ENCODE results near the gene TP73.

The TP73 gene

GRCh38 chr1:3649342-3650247 lies 2.7 kb upstream of the TP73 start, which contains the start of gene WRAP73:
TSS of gene WRAP73 (minus strand) at chr1:3650103. CDS start at chr1:3649999, 104 bp downstream.
- TF ChIP-seq CTCF (conservative IDR thresholded peaks at IDR 0.05; ENCODE audit: low read depth, low read length), result no peak
- DNase-seq (ENCODE audit: low read depth), result peak; percentile 93
- peak within 1 kb of the TSS; percentile 83 for H3K4me3 ChIP-seq (ENCODE audit: low read depth, low read length)

DNA sequence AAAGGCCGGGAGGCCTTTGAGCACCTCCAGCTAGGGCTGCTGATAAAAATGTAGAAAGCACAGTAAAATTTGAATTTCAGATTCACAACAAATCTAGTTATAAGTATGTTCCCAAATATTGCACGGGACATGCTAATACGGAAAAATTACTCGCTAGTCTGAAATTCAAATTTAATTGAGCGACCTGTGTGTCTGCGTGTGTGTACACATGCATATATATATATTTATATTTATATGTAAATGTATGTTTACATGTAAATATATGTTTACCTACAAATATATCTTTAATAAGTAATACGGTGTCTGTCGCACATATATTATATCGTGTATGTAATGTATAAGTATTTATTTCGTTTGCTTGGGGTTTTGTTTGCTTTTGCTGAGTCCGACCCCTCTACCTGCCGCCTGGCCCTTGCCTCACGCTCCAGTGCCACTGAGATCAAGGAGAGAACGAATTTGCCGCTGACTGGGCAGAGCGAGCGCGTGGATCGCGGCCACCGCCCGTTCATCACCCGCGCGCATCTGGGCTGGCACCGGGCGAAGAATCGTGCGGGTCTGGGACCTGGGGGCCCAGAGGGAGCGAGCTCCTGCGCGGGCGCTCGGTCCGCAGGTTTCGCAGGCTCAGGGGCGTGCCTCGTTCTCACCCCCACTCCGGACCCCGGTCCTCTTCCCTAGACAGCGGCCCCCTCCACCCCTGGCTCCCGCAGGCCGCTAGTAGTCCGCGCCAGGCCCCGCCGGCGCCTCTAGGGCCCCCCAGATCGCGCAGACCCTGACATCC lies 1.9 kb upstream of the TP73 start:
- H3K4me3 ChIP-seq (ENCODE audit: low read depth, low read length), result peak overlapping the region; percentile 83
- no peak for DNase-seq (ENCODE audit: low read depth)
- no peak for TF ChIP-seq CTCF (conservative IDR thresholded peaks at IDR 0.05; ENCODE audit: low read depth, low read length)

GRCh38 chr1:3651026-3651929 lies 1.0 kb upstream of the TP73 start:
- no peak for TF ChIP-seq CTCF (conservative IDR thresholded peaks at IDR 0.05; ENCODE audit: low read depth, low read length)
- no peak overlapping the region for H3K4me3 ChIP-seq (ENCODE audit: low read depth, low read length)
- no peak for DNase-seq (ENCODE audit: low read depth)

- TF ChIP-seq CTCF (conservative IDR thresholded peaks at IDR 0.05; ENCODE audit: low read depth, low read length), result no peak
- no peak for DNase-seq (ENCODE audit: low read depth)
- H3K4me3 ChIP-seq (ENCODE audit: low read depth, low read length), result no peak overlapping the region
These were observed 401 bp downstream of the TP73 start for GRCh38 chr1:3652548-3653285.

DNA sequence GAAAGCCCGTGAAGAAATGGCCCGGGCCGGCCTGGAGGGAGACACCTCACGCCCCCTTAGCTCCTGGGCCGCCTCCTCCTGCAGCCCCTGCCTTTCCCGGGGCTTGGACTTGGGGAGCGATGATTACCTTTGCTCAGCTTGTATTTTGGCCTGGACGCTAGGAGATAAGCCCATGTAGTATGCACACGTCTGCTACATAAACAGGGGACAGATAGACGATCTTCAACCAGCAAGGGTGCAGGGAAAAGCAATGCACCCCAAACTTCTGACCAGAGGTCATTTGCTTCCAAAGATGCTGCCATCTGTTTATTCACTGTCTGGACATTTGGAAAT lies 936 bp downstream of the TP73 start:
- no peak for DNase-seq (ENCODE audit: low read depth)
- TF ChIP-seq CTCF (conservative IDR thresholded peaks at IDR 0.05; ENCODE audit: low read depth, low read length), result no peak
- H3K4me3 ChIP-seq (ENCODE audit: low read depth, low read length), result no peak overlapping the region
